Muscle of arm (tissue), 12 donors: ENCODE measurements around the gene DLGAP1. TPM values are rescaled to one million over a fixed set of nuclear protein-coding genes. Genes with fewer than 3 reads are reported as not detected.
A peak's percentile ranks its signal among the peaks of the same experiment; 100 is the strongest.
"Not testable (repeated sequence)": the region's sequence is repeated elsewhere in the genome, so short reads cannot be mapped to it uniquely, and the experiment has no call there.

ENCODE experiments used
- DNase-seq: peaks from one replicate; pipeline ENCODE4 v3.0.0-alpha.2; 2013
- polyA plus RNA-seq, 12 donors: library from polyadenylated mRNA; unstranded; fragments of 120-200 nt; gene quantifications; one replicate each; pipeline ENCODE4 v1.2.1, GENCODE V29; 2013; ENCODE audit not compliant: insufficient read length in 12 of 12

The DLGAP1 gene
- polyA plus RNA-seq, 12 donors = 1.4 to 3.5 (median 2.5) TPM; not detected in 2

- no peak for DNase-seq
Measured at GRCh38 chr18:3626929-3627458, 828.1 kb downstream of the DLGAP1 start.

GRCh38 chr18:3625742-3626091, 829.4 kb downstream of the DLGAP1 start:
- no peak for DNase-seq

GRCh38 chr18:3624935-3625741, 830.0 kb downstream of the DLGAP1 start:
- DNase-seq = no peak

GRCh38 chr18:3624546-3624934, 830.6 kb downstream of the DLGAP1 start:
- DNase-seq = no peak

- peak; percentile 56 for DNase-seq
Measured at GRCh38 chr18:3623769-3624545, 831.1 kb downstream of the DLGAP1 start.

GRCh38 chr18:3620146-3621119, 834.7 kb downstream of the DLGAP1 start:
- DNase-seq = no peak

GRCh38 chr18:3619746-3620145, 835.4 kb downstream of the DLGAP1 start:
- no peak for DNase-seq

- no peak for DNase-seq
Measured at GRCh38 chr18:3619222-3619621, 835.9 kb downstream of the DLGAP1 start.

GRCh38 chr18:3616744-3617143, 838.4 kb downstream of the DLGAP1 start:
- no peak for DNase-seq

GRCh38 chr18:3616142-3616541, 839.0 kb downstream of the DLGAP1 start:
- DNase-seq = no peak

- DNase-seq = no peak
Measured at GRCh38 chr18:3615374-3615985, 839.6 kb downstream of the DLGAP1 start.

GRCh38 chr18:3612315-3612714, 842.8 kb downstream of the DLGAP1 start:
- no peak for DNase-seq

GRCh38 chr18:3611313-3612090, 843.6 kb downstream of the DLGAP1 start:
- peak; percentile 59 for DNase-seq

GRCh38 chr18:3610813-3611212, 844.3 kb downstream of the DLGAP1 start:
- no peak for DNase-seq

- no peak for DNase-seq
Measured at GRCh38 chr18:3610188-3610708, 844.9 kb downstream of the DLGAP1 start.

GRCh38 chr18:3608488-3608887, 846.6 kb downstream of the DLGAP1 start:
- DNase-seq = no peak

- not testable (repeated sequence) for DNase-seq
Measured at GRCh38 chr18:3608099-3608453, 847.0 kb downstream of the DLGAP1 start.

GRCh38 chr18:3607309-3608098, 847.6 kb downstream of the DLGAP1 start:
- no peak for DNase-seq

- not testable (repeated sequence) for DNase-seq
Measured at GRCh38 chr18:3606863-3607262, 848.2 kb downstream of the DLGAP1 start.
